GM12878 (cell line): ENCODE data around the gene BBS1. TPM values are rescaled to one million over a fixed set of nuclear protein-coding genes. Genes with fewer than 3 reads are reported as not detected.
A peak's percentile ranks its signal among the peaks of the same experiment; 100 is the strongest.

Source experiments
- ATAC-seq: fragments of 200-7000 bp; cut with Tn5 transposase; 3 replicates; pipeline ENCODE4 v1.9.1; 2020; ENCODE audit warnings: mild to moderate bottlenecking, moderate library complexity
- BruUV-seq: library from RNA; stranded (reverse); fragments of 400-500 nt; replicated peaks from 2 replicates; lab custom pipeline; 2021; lab: Mats Ljungman, UMichigan
- CTCF ChIA-PET: fragments of 300-600 bp; sonication (Branson Sonifier 250); formaldehyde crosslinking; extraction: SDS; loops from one replicate; lab custom pipeline; 2021; ENCODE audit warnings: inconsistent platforms; lab: Yijun Ruan, JAX
- POLR2A ChIA-PET: fragments of 350-600 bp; formaldehyde crosslinking; extraction: SDS; loops from one replicate; lab custom pipeline; 2021; ENCODE audit warnings: inconsistent platforms; lab: Charles Lee
- RAD21 ChIA-PET: fragments of 300-600 bp; sonication (Branson Sonifier 250); formaldehyde crosslinking; loops from one replicate; lab custom pipeline; 2023; ENCODE audit warnings: antibody characterized with exemption; ENCODE audit not compliant: unreplicated experiment; lab: Charles Lee
- SMC1A ChIA-PET: fragments of 300-600 bp; sonication (Branson Sonifier 250); formaldehyde crosslinking; loops from one replicate; lab custom pipeline; 2023; ENCODE audit not compliant: unreplicated experiment, uncharacterized antibody; lab: Charles Lee
- DNase-seq: peaks from one replicate; pipeline ENCODE4 v3.0.0-alpha.2; 2011; ENCODE audit warnings: low read depth, low spot score
- FAIRE-seq: peaks from 3 replicates; lab custom pipeline; 2011; peaks lifted over from hg19 to GRCh38; lab: Jason Lieb, UNC
- H2AFZ ChIP-seq: 2 replicates; pipeline ENCODE4 v1.6.0; 2011; ENCODE audit warnings: low read depth, low read length, control low read depth; ENCODE audit not compliant: control insufficient read depth
- H3K27ac ChIP-seq: 2 replicates; pipeline ENCODE4 v1.5.1; 2011; ENCODE audit warnings: control low read depth; ENCODE audit not compliant: control insufficient read depth, insufficient read depth
- H3K27me3 ChIP-seq, 2 experiments: replicated peaks in 1 of 2; 2 replicates each; pipeline versions ENCODE4 v1.6.0 to v1.6.1; 2011; ENCODE audit warnings: low read length in 1 of 2; ENCODE audit not compliant: control insufficient read depth in 2 of 2, insufficient read depth in 2 of 2
- H3K36me3 ChIP-seq, 2 experiments: 2 replicates each; pipeline ENCODE4 v1.5.1; 2011; ENCODE audit warnings: low read length in 1 of 2; ENCODE audit not compliant: control insufficient read depth in 2 of 2, insufficient read depth in 2 of 2
- H3K4me1 ChIP-seq: 2 replicates; pipeline ENCODE4 v1.6.1; 2011; ENCODE audit warnings: mild to moderate bottlenecking, low read length, moderate library complexity, mixed read lengths; ENCODE audit not compliant: control insufficient read depth, insufficient read depth
- H3K4me2 ChIP-seq: 2 replicates; pipeline ENCODE4 v1.6.0; 2011; ENCODE audit warnings: control low read depth; ENCODE audit not compliant: control insufficient read depth, insufficient read depth
- H3K4me3 ChIP-seq: fragments of 200-600 bp; sonication (generic); 2 replicates; pipeline ENCODE4 v1.5.1; 2016
- H3K79me2 ChIP-seq: 2 replicates; pipeline ENCODE4 v1.6.0; 2011; ENCODE audit warnings: low read length; ENCODE audit not compliant: control insufficient read depth, insufficient read depth
- H3K9ac ChIP-seq: 2 replicates; pipeline ENCODE4 v1.8.0; 2011; ENCODE audit warnings: low read length, control low read depth, mixed read lengths; ENCODE audit not compliant: control insufficient read depth, insufficient read depth
- H3K9me3 ChIP-seq: replicated peaks from 3 replicates; pipeline ENCODE4 v1.5.1; 2011; ENCODE audit warnings: mild to moderate bottlenecking, low read length; ENCODE audit not compliant: control insufficient read depth, insufficient read depth
- H4K20me1 ChIP-seq: 2 replicates; pipeline ENCODE4 v1.6.0; 2011; ENCODE audit not compliant: control insufficient read depth, insufficient read depth
- BACH1 ChIP-seq: fragments of 450-650 bp; IDR thresholded peaks from 2 replicates; pipeline ENCODE4 v1.6.1; 2017; ENCODE audit warnings: mild to moderate bottlenecking, borderline replicate concordance
- FOS ChIP-seq: IDR thresholded peaks from 3 replicates; pipeline ENCODE4 v1.6.1; 2011; ENCODE audit warnings: borderline replicate concordance; ENCODE audit not compliant: insufficient read length; ENCODE audit errors: extremely low read depth
- POLR2A ChIP-seq: IDR thresholded peaks from 2 replicates; pipeline ENCODE4 v1.6.1; 2011; ENCODE audit warnings: low read depth, mild to moderate bottlenecking, low read length
- RFX5 ChIP-seq: IDR thresholded peaks from 2 replicates; pipeline ENCODE4 v1.6.1; 2011; ENCODE audit warnings: low read depth, low read length, improper control_type of control experiment
- WGBS: methylation state at CpG from one replicate; pipeline ENCODE4 v1.1.6; 2016; ENCODE audit warnings: low lambda C conversion rate; ENCODE audit not compliant: insufficient replicate concordance, insufficient coverage; ENCODE audit errors: missing lambda C conversion rate; 5-methylcytosine and 5-hydroxymethylcytosine counted together
- in situ Hi-C: fragments of 300-500 bp; cut with MboI; formaldehyde crosslinking; loops from 9 replicates; pipeline ENCODE4 v1.14.3; 2018; ENCODE audit warnings: mixed read lengths
- intact Hi-C: fragments of 100-400 bp; cut with micrococcal nuclease; formaldehyde crosslinking; loops from one replicate; pipeline ENCODE4 v1.14.2; 2022; ENCODE audit not compliant: unreplicated experiment
- polyA plus RNA-seq, 11 experiments: library from polyadenylated mRNA; depleted of rRNA in 4 of 11; unstranded in 6 of 11; stranded (reverse) in 5 of 11; fragments of >200 nt; fragmentation: Nextera tagmentation in 4 of 11; fragmentation: Illumina TruSeq in 1 of 11; extraction: Ambion mirVana in 4 of 11; extraction: Trizol in 1 of 11; gene quantifications; 1 replicate in 1 of 11; 2 replicates in 10 of 11; pipeline versions ENCODE4 v1.2.1 to v1.2.3, GENCODE V29; 2011 to 2016; ENCODE audit warnings: inconsistent platforms in 2 of 11, missing spikeins in 2 of 11, low read depth in 1 of 11
- total RNA-seq, 4 experiments: library from RNA; depleted of rRNA in 3 of 4; stranded (reverse); fragments of >200 nt in 3 of 4; fragmentation: Illumina TruSeq in 1 of 4; extraction: Trizol in 1 of 4; gene quantifications; 2 replicates each; pipeline versions ENCODE4 v1.2.1 to v1.2.3, GENCODE V29; 2013 to 2021
- TF ChIP-seq, protein P1 (sequence below): fragments of 150-350 bp; IDR thresholded peaks from 2 replicates; pipeline ENCODE4 v1.6.1; 2014; ENCODE audit warnings: mild to moderate bottlenecking, low read depth, low read length

Gene BBS1
- total and polyA plus RNA-seq, 10 of the 15 experiments (the other 5 are each of a cell fraction or from before 2014, with no cell fraction given), result 2.5 to 14.7 (median 8.7) TPM

DNA sequence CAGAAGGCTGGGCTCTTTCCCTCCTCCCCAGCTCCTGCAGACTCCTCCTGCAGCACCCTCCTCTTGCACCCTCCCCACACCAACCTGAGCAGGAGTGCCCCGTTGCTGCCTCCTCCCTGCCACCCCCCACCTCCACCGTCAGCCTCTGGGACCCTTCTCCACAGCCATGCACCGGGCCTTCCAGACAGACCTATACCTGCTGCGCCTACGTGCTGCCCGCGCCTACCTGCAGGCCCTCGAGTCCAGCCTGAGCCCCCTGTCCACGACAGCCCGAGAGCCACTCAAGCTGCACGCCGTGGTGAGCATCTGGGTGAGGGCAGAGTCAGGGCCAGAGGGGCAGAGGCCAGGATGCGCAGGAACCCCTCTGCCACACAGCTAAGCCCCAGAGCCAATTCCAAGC is 19.2 kb downstream of the BBS1 start:
- H3K36me3 ChIP-seq, result no peaks in the 10 kb centered on the region
- ChIA-PET POLR2A (no interaction called here), SMC1A (no interaction called here), RAD21 (no interaction called here), CTCF (interaction anchor here (0.7 kb wide), 1 partner anchor 139 kb away, joined by 3 read pairs; no protein-coding TSS in a partner anchor)
- BruUV-seq, result no TSS peak
- DNase-seq (no peak), ATAC-seq (no peak), FAIRE-seq (no peak)
- H3K79me2 ChIP-seq, result no peaks in the 10 kb centered on the region
- H4K20me1 ChIP-seq, result no peaks in the 10 kb centered on the region
- no peak overlapping the region for H3K4me2 ChIP-seq
- H3K9ac ChIP-seq, result no peak overlapping the region
- no peaks in the 10 kb centered on the region for H3K27me3 ChIP-seq
- in situ Hi-C loops (no loop called here), intact Hi-C loops (no loop called here)
- H3K4me3 ChIP-seq, result no peak overlapping the region
- no peak overlapping the region for H2AFZ ChIP-seq
- H3K4me1 ChIP-seq, result no peaks in the 10 kb centered on the region
- 73% methylated on average over 13 of the region's 13 CpGs for WGBS
- H3K9me3 ChIP-seq, result no peaks in the 10 kb centered on the region
- TF ChIP-seq RFX5 (no peak), POLR2A (peak; percentile 13; the same call in 1 of the 2 replicates)
- H3K27ac ChIP-seq, result no peak overlapping the region

DNA sequence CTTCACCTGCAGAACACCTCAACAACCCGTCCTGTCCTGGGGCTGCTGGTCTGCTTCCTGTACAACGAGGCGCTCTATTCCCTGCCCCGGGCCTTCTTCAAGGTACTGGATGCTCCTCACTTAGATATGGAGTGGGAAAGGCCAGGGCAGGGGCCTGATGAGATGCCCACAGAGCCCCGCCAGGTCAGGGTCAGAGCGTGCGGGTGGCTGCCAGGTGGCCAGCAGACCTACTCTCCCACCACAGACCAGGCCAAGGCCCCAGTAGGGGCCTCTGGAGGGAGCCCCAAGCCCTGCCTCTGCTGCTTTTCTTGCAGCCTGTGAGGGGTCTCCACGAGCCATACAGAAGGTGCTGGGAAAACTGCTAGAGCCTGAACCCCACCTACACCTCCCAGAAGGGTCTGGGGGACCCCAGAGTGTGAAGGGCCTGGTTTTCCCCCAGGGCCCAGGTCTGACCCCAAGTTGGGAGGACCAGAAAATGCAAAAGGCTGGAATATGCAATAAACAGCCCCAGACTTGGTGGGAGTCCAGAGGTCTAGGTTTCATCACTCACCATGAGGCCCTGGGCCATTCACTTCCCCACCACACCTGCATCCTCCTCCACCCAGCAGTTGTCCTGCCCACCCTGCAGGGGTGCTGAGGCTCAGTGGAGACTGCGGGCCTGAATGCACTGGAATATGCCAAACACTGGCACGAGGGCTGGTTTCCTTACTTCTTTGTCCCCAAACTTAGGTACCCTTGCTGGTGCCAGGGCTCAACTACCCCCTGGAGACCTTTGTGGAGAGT is 20.7 kb downstream of the BBS1 start:
- intact Hi-C loops, result no loop called here
- RAD21 ChIA-PET, result no interaction called here
- BruUV-seq, result no TSS peak

More for the DNA sequence above, 20.7 kb downstream of the BBS1 start:
- no peak overlapping the region for H3K9ac ChIP-seq
- in situ Hi-C loops, result no loop called here
- H3K9me3 ChIP-seq, result no peaks in the 10 kb centered on the region
- H3K27ac ChIP-seq, result no peak overlapping the region
- WGBS, result 79% methylated on average over 10 of the region's 10 CpGs
- no peak overlapping the region for H3K4me2 ChIP-seq
- POLR2A ChIA-PET, result no interaction called here
- H4K20me1 ChIP-seq, result no peaks in the 10 kb centered on the region
- no peak for TF ChIP-seq FOS
- TF ChIP-seq, protein P1, sequence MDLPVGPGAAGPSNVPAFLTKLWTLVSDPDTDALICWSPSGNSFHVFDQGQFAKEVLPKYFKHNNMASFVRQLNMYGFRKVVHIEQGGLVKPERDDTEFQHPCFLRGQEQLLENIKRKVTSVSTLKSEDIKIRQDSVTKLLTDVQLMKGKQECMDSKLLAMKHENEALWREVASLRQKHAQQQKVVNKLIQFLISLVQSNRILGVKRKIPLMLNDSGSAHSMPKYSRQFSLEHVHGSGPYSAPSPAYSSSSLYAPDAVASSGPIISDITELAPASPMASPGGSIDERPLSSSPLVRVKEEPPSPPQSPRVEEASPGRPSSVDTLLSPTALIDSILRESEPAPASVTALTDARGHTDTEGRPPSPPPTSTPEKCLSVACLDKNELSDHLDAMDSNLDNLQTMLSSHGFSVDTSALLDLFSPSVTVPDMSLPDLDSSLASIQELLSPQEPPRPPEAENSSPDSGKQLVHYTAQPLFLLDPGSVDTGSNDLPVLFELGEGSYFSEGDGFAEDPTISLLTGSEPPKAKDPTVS, result no peak
- TF ChIP-seq BACH1, result no peak
- H3K79me2 ChIP-seq, result no peaks in the 10 kb centered on the region
- no peaks in the 10 kb centered on the region for H3K36me3 ChIP-seq
- no peak overlapping the region for H3K4me3 ChIP-seq
- no peaks in the 10 kb centered on the region for H3K4me1 ChIP-seq
- DNase-seq (no peak), ATAC-seq (no peak), FAIRE-seq (no peak)
- H3K27me3 ChIP-seq, result no peaks in the 10 kb centered on the region
- SMC1A ChIA-PET, result no interaction called here
- no peak overlapping the region for H2AFZ ChIP-seq
- CTCF ChIA-PET, result no interaction called here
